SU-DHL-6 (cell line): ENCODE results near the gene LUC7L.
"Not testable (repeated sequence)": the region's sequence is repeated elsewhere in the genome, so short reads cannot be mapped to it uniquely, and the experiment has no call there.

Experiments used
- H2AFZ ChIP-seq: fragments of 200-600 bp; sonication (generic); 2 replicates; pipeline ENCODE4 v1.6.1; 2014; ENCODE audit warnings: low read depth, mild to moderate bottlenecking, moderate library complexity, mixed read lengths, antibody characterized with exemption, low read length; ENCODE audit not compliant: severe bottlenecking
- H3F3A ChIP-seq: fragments of 200-600 bp; shearing (Covaris generic); 2 replicates; pipeline ENCODE4 v1.6.0; 2016; ENCODE audit warnings: antibody characterized with exemption, mild to moderate bottlenecking; ENCODE audit not compliant: insufficient read depth
- H3K27ac ChIP-seq: fragments of 200-600 bp; sonication (generic); 2 replicates; pipeline ENCODE4 v1.5.1; 2016; ENCODE audit warnings: low read depth, mild to moderate bottlenecking, low read length, moderate library complexity, mixed read lengths
- H3K27me3 ChIP-seq: fragments of 200-600 bp; sonication (generic), shearing (Covaris generic); 2 replicates; pipeline ENCODE4 v1.6.0; 2014; ENCODE audit warnings: mild to moderate bottlenecking, low read length
- H3K36me3 ChIP-seq: fragments of 200-600 bp; sonication (generic); 2 replicates; pipeline ENCODE4 v1.6.1; 2014; ENCODE audit warnings: mild to moderate bottlenecking, low read length, mixed read lengths
- H3K4me2 ChIP-seq: fragments of 300-600, 200-600 bp; shearing (Covaris generic), sonication (generic); 2 replicates; pipeline ENCODE4 v1.6.0; 2014; ENCODE audit warnings: low read length, low read depth, mild to moderate bottlenecking; ENCODE audit not compliant: poor library complexity, severe bottlenecking
- H3K4me3 ChIP-seq: fragments of 200-600 bp; sonication (generic); 2 replicates; pipeline ENCODE4 v1.5.1; 2014; ENCODE audit warnings: antibody characterized with exemption, low read length, mild to moderate bottlenecking, mixed read lengths; ENCODE audit not compliant: insufficient read depth, poor library complexity, severe bottlenecking
- H3K79me2 ChIP-seq: fragments of 200-600 bp; sonication (generic); 2 replicates; pipeline ENCODE4 v1.6.1; 2014; ENCODE audit warnings: mild to moderate bottlenecking, low read length, moderate library complexity; ENCODE audit not compliant: insufficient read depth
- H3K9ac ChIP-seq: fragments of 200-600 bp; sonication (generic); 2 replicates; pipeline ENCODE4 v1.7.0; 2014; ENCODE audit warnings: mild to moderate bottlenecking, low read length
- H3K9me2 ChIP-seq: fragments of 200-600 bp; sonication (generic); replicated peaks from 2 replicates; pipeline ENCODE4 v1.6.1; 2014; ENCODE audit warnings: low read length; ENCODE audit not compliant: insufficient read depth
- H3K9me3 ChIP-seq: fragments of 200-600 bp; sonication (generic); 2 replicates; pipeline ENCODE4 v1.6.1; 2014; ENCODE audit warnings: low read length, mixed read lengths; ENCODE audit not compliant: insufficient read depth
- H4K20me1 ChIP-seq: fragments of 200-600 bp; sonication (generic); 2 replicates; pipeline ENCODE4 v1.6.1; 2014; ENCODE audit warnings: low read depth, mild to moderate bottlenecking, antibody characterized with exemption, low read length, moderate library complexity, mixed read lengths
- CTCF ChIP-seq: fragments of 200-600 bp; sonication (generic); IDR thresholded peaks from one replicate; pipeline ENCODE4 v1.5.1; 2017; ENCODE audit warnings: antibody characterized with exemption, mild to moderate bottlenecking, low read length, moderate library complexity; ENCODE audit not compliant: insufficient read depth, poor library complexity, severe bottlenecking
- EZH2phosphoT487 ChIP-seq: fragments of 200-600 bp; sonication (generic), shearing (Covaris generic); conservative IDR thresholded peaks from 2 replicates; pipeline ENCODE4 v1.6.1; 2018; ENCODE audit warnings: mild to moderate bottlenecking, antibody characterized with exemption, low read length, moderate library complexity, mixed read lengths

The LUC7L gene

DNA sequence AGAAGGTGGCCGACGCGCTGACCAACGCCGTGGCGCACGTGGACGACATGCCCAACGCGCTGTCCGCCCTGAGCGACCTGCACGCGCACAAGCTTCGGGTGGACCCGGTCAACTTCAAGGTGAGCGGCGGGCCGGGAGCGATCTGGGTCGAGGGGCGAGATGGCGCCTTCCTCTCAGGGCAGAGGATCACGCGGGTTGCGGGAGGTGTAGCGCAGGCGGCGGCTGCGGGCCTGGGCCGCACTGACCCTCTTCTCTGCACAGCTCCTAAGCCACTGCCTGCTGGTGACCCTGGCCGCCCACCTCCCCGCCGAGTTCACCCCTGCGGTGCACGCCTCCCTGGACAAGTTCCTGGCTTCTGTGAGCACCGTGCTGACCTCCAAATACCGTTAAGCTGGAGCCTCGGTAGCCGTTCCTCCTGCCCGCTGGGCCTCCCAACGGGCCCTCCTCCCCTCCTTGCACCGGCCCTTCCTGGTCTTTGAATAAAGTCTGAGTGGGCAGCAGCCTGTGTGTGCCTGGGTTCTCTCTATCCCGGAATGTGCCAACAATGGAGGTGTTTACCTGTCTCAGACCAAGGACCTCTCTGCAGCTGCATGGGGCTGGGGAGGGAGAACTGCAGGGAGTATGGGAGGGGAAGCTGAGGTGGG, 55.9 kb downstream of the LUC7L start:
- not testable (repeated sequence) for H3K79me2 ChIP-seq, H3F3A ChIP-seq, H2AFZ ChIP-seq, H3K36me3 ChIP-seq, H3K9me2 ChIP-seq, H3K27ac ChIP-seq, H3K9ac ChIP-seq, H3K27me3 ChIP-seq, H3K9me3 ChIP-seq, H4K20me1 ChIP-seq, H3K4me3 ChIP-seq, H3K4me2 ChIP-seq

DNA sequence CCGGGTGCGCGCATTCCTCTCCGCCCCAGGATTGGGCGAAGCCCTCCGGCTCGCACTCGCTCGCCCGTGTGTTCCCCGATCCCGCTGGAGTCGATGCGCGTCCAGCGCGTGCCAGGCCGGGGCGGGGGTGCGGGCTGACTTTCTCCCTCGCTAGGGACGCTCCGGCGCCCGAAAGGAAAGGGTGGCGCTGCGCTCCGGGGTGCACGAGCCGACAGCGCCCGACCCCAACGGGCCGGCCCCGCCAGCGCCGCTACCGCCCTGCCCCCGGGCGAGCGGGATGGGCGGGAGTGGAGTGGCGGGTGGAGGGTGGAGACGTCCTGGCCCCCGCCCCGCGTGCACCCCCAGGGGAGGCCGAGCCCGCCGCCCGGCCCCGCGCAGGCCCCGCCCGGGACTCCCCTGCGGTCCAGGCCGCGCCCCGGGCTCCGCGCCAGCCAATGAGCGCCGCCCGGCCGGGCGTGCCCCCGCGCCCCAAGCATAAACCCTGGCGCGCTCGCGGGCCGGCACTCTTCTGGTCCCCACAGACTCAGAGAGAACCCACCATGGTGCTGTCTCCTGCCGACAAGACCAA, 56.8 kb downstream of the LUC7L start, which contains the start of gene HBA2:
HBA2 (plus strand) TSS at position 503 of the 568 bp plus-strand sequence; CDS start at position 540, 37 bp downstream.
- not testable (repeated sequence) for H4K20me1 ChIP-seq, H3K36me3 ChIP-seq, H3F3A ChIP-seq, H3K9ac ChIP-seq, H3K27me3 ChIP-seq, H3K4me3 ChIP-seq, H3K27ac ChIP-seq, H3K4me2 ChIP-seq, H3K79me2 ChIP-seq, H3K9me3 ChIP-seq, H2AFZ ChIP-seq, H3K9me2 ChIP-seq

GRCh38 chr16:170788-171187, 58.5 kb downstream of the LUC7L start:
- Histone ChIP-seq H3K27ac (no peak overlapping the region), H3K9me2 (no peaks in the 10 kb centered on the region), H3F3A (no peaks in the 10 kb centered on the region), H4K20me1 (no peaks in the 10 kb centered on the region), H3K36me3 (no peaks in the 10 kb centered on the region), H3K9ac (no peak overlapping the region), H3K27me3 (no peaks in the 10 kb centered on the region), H2AFZ (no peak overlapping the region), H3K4me2 (no peak overlapping the region), H3K79me2 (no peaks in the 10 kb centered on the region), H3K4me3 (no peak overlapping the region), H3K9me3 (no peaks in the 10 kb centered on the region)
- no peak for TF ChIP-seq EZH2phosphoT487
- no peak for TF ChIP-seq CTCF

DNA sequence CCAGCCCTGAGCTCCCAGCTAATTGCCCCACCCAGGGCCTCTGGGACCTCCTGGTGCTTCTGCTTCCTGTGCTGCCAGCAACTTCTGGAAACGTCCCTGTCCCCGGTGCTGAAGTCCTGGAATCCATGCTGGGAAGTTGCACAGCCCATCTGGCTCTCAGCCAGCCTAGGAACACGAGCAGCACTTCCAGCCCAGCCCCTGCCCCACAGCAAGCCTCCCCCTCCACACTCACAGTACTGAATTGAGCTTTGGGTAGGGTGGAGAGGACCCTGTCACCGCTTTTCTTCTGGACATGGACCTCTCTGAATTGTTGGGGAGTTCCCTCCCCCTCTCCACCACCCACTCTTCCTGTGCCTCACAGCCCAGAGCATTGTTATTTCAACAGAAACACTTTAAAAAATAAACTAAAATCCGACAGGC, 59.2 kb downstream of the LUC7L start:
- not testable (repeated sequence) for H3F3A ChIP-seq, H3K36me3 ChIP-seq, H3K27me3 ChIP-seq, H3K9me2 ChIP-seq, H2AFZ ChIP-seq, H3K4me3 ChIP-seq, H3K79me2 ChIP-seq, H3K4me2 ChIP-seq, H3K27ac ChIP-seq, H3K9me3 ChIP-seq, H3K9ac ChIP-seq, H4K20me1 ChIP-seq

GRCh38 chr16:169014-169413, 60.2 kb downstream of the LUC7L start:
- Histone ChIP-seq H3F3A (no peaks in the 10 kb centered on the region), H3K27ac (no peak overlapping the region), H3K9me2 (no peaks in the 10 kb centered on the region), H3K36me3 (no peaks in the 10 kb centered on the region), H4K20me1 (no peaks in the 10 kb centered on the region), H2AFZ (no peak overlapping the region), H3K79me2 (no peaks in the 10 kb centered on the region), H3K9me3 (no peaks in the 10 kb centered on the region), H3K4me2 (no peak overlapping the region), H3K27me3 (no peaks in the 10 kb centered on the region), H3K4me3 (no peak overlapping the region), H3K9ac (no peak overlapping the region)
- TF ChIP-seq EZH2phosphoT487 (no peak), CTCF (no peak)
